Measurements from ENCODE around the gene HIVEP3. TPM values are rescaled to one million over a fixed set of nuclear protein-coding genes. Genes with fewer than 3 reads are reported as not detected.

Gene HIVEP3
- total RNA-seq, 4 donors from 2014 or later, result 3.2 to 11.0 (median 4.2) TPM

- DNase-seq, result no peak
- no peaks in the 10 kb centered on the region for H3K27me3 ChIP-seq
- no peak overlapping the region for H3K4me3 ChIP-seq
- no peaks in the 10 kb centered on the region for H3K36me3 ChIP-seq
- intact Hi-C loops (cut with DNase I), result no loop called here
- TF ChIP-seq CTCF (IDR thresholded peaks at IDR 0.05), result no peak
- no peak for TF ChIP-seq POLR2A (IDR thresholded peaks at IDR 0.05)
- H3K27ac ChIP-seq, result no peak overlapping the region
- H3K9me3 ChIP-seq, result no peaks in the 10 kb centered on the region
- peaks cover 5 to 42% (median 10%) of the 10 kb centered on the region in 3 donors for H3K4me1 ChIP-seq
- WGBS, 2 donors, result 41 to 67% methylated on average over 18 to 20 of the region's 24 CpGs
These were observed 191.6 kb downstream of the HIVEP3 start for GRCh38 chr1:41726899-41727748.

DNA sequence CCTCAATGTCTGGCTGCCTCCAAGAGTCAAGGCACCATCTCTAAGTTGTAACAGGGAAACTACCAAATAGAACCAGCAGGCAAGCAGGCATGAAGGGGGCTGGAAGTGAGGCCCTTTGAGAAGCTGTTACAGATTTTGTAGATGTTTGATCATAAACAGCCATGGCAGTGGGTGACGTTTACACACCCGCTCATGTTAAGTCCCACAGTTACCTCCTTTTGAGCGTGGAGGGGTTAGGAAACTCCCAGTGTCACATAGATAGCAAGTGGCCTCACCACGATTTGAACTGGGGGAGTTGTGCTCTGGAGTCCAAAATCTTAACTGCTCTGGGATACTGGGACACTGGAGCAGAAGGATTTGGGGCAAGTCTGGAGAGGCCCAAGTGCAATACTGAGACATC, 192.4 kb downstream of the HIVEP3 start:
- Histone ChIP-seq H3K36me3 (no peaks in the 10 kb centered on the region), H3K27me3 (no peaks in the 10 kb centered on the region), H3K27ac (no peak overlapping the region), H3K4me3 (no peak overlapping the region), H3K9me3 (no peaks in the 10 kb centered on the region), H3K4me1 (peaks cover 5 to 42% (median 10%) of the 10 kb centered on the region in 3 donors)
- DNase-seq, result no peak
- TF ChIP-seq POLR2A (IDR thresholded peaks at IDR 0.05) (no peak), CTCF (IDR thresholded peaks at IDR 0.05) (no peak)
- WGBS, 2 donors, result 71 to 85% methylated on average over 3 to 4 of the region's 4 CpGs
- intact Hi-C loops (cut with DNase I), result no loop called here

GRCh38 chr1:41724926-41725325, 193.8 kb downstream of the HIVEP3 start:
- WGBS, 2 donors, result 89 to 96% methylated on average over 3 of the region's 3 CpGs
- H3K36me3 ChIP-seq, result no peaks in the 10 kb centered on the region
- no peak for DNase-seq
- intact Hi-C loops (cut with DNase I), result no loop called here
- no peaks in the 10 kb centered on the region for H3K9me3 ChIP-seq
- H3K4me1 ChIP-seq, result peaks cover 0 to 37% (median 10%) of the 10 kb centered on the region in 3 donors
- H3K27me3 ChIP-seq, result no peaks in the 10 kb centered on the region
- TF ChIP-seq POLR2A (IDR thresholded peaks at IDR 0.05) (no peak), CTCF (IDR thresholded peaks at IDR 0.05) (no peak)
- no peak overlapping the region for H3K4me3 ChIP-seq
- no peak overlapping the region for H3K27ac ChIP-seq

DNA sequence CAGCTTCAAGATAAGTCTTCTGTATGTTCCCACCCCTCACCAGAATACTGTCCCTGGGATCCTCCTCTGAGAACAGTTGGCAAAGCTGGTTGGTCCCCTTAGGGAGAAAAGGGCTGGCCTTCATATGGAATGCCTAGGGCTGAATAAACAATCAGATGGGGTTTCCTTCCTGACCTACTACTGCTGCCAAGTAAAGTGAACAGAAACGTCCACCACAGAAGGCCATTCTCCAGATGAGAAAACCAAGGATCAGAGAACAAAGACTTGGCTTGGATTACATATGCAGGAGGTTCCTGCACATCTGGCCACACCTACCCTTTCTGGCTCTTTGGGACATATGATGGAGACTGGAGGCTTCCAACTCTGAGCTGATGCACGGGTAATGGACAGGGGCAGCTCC, 194.5 kb downstream of the HIVEP3 start:
- intact Hi-C loops (cut with DNase I), result no loop called here
- no peaks in the 10 kb centered on the region for H3K9me3 ChIP-seq
- H3K4me3 ChIP-seq, result no peak overlapping the region
- no peak for DNase-seq
- no peak overlapping the region for H3K27ac ChIP-seq
- WGBS, 2 donors, result 42 to 43% methylated on average over 2 of the region's 2 CpGs
- H3K27me3 ChIP-seq, result no peaks in the 10 kb centered on the region
- TF ChIP-seq POLR2A (IDR thresholded peaks at IDR 0.05) (no peak), CTCF (IDR thresholded peaks at IDR 0.05) (no peak)
- H3K36me3 ChIP-seq, result no peaks in the 10 kb centered on the region
- peaks cover 0 to 35% (median 10%) of the 10 kb centered on the region in 3 donors for H3K4me1 ChIP-seq

- DNase-seq, result no peak
- Histone ChIP-seq H3K27me3 (no peaks in the 10 kb centered on the region), H3K4me1 (peaks cover 0 to 33% (median 6%) of the 10 kb centered on the region in 3 donors), H3K9me3 (no peaks in the 10 kb centered on the region), H3K27ac (no peak overlapping the region), H3K36me3 (no peaks in the 10 kb centered on the region), H3K4me3 (no peak overlapping the region)
- intact Hi-C loops (cut with DNase I), result no loop called here
- WGBS, 2 donors, result 55 to 65% methylated on average over 4 of the region's 4 CpGs
- TF ChIP-seq POLR2A (IDR thresholded peaks at IDR 0.05) (no peak), CTCF (IDR thresholded peaks at IDR 0.05) (no peak)
These were observed 194.9 kb downstream of the HIVEP3 start for GRCh38 chr1:41723786-41724185.

All from esophagus squamous epithelium (tissue), 5 donors.